NB4 (cell line): ENCODE results near the gene SERPINA3.

Experiments used
- CTCF ChIP-seq: IDR thresholded peaks from one replicate; pipeline ENCODE4 v1.5.1; 2012; ENCODE audit warnings: low read depth, low read length
- MYC ChIP-seq: IDR thresholded peaks from 2 replicates; pipeline ENCODE4 v1.6.1; 2011; ENCODE audit warnings: low read depth, low read length

GRCh38 chr14:94611179-94611578 lies 1.0 kb upstream of the SERPINA3 start:
- TF ChIP-seq MYC (no peak), CTCF (no peak)
